Gastrocnemius medialis (tissue), 4 donors: ENCODE measurements around the gene CETN3. TPM values are rescaled to one million over a fixed set of nuclear protein-coding genes. Genes with fewer than 3 reads are reported as not detected.

Source experiments
- ATAC-seq, 2 donors: fragments of 150-250 bp; one replicate each; pipeline ENCODE4 v1.9.1; 2016
- DNase-seq, 2 donors: peaks; one replicate each; pipeline ENCODE4 v3.0.0-alpha.2; 2019
- H3K27ac ChIP-seq, 4 donors: fragments of 200-600 bp; sonication (generic); 1 replicate in 1 of 4; 2 replicates in 3 of 4; pipeline ENCODE4 v1.5.1; 2016 to 2018; ENCODE audit warnings: mild to moderate bottlenecking in 2 of 4, moderate library complexity in 1 of 4
- H3K27me3 ChIP-seq, 3 donors: fragments of 200-600 bp; sonication (generic) in 2 of 3; 1 replicate in 1 of 3; 2 replicates in 2 of 3; pipeline versions ENCODE4 v1.5.1 to v1.6.0; 2016 to 2019; ENCODE audit warnings: mild to moderate bottlenecking in 1 of 3, moderate library complexity in 1 of 3
- H3K36me3 ChIP-seq, 2 donors: fragments of 200-600 bp; sonication (generic) in 1 of 2; one replicate each; pipeline ENCODE4 v1.5.1; 2017 to 2018
- H3K4me1 ChIP-seq, 2 donors: fragments of 200-600 bp; sonication (generic) in 1 of 2; one replicate each; pipeline ENCODE4 v1.5.1; 2016 to 2017; ENCODE audit warnings: mild to moderate bottlenecking in 2 of 2
- H3K4me3 ChIP-seq, 4 donors: fragments of 200-600 bp; sonication (generic) in 3 of 4; 1 replicate in 1 of 4; 2 replicates in 3 of 4; pipeline ENCODE4 v1.5.1; 2016 to 2019; ENCODE audit warnings: mild to moderate bottlenecking in 2 of 4
- H3K9me3 ChIP-seq, 3 donors: fragments of 200-600 bp; sonication (generic) in 2 of 3; 1 replicate in 1 of 3; 2 replicates in 2 of 3; pipeline ENCODE4 v1.5.1; 2016 to 2019
- CTCF ChIP-seq, 5 experiments: fragments of 450-650 bp in 3 of 5; fragments of 200-600 bp in 2 of 5; sonication (generic) in 2 of 5; IDR thresholded peaks in 4 of 5; conservative IDR thresholded peaks in 1 of 5; 1 replicate in 4 of 5; 2 replicates in 1 of 5; pipeline ENCODE4 v1.5.1; 2016 to 2019; ENCODE audit warnings: antibody characterized with exemption in 5 of 5, mild to moderate bottlenecking in 3 of 5, moderate library complexity in 3 of 5
- POLR2A ChIP-seq, 2 donors: fragments of 450-650 bp; IDR thresholded peaks; one replicate each; pipeline ENCODE4 v1.6.1; 2017; ENCODE audit warnings: antibody characterized with exemption in 2 of 2, mild to moderate bottlenecking in 2 of 2, moderate library complexity in 2 of 2
- in situ Hi-C, 4 donors: fragments of 200-750 bp; cut with MboI; loops; one replicate each; pipeline versions ENCODE4 v1.15.0 to v1.8.0; 2017; ENCODE audit warnings: low sequenced_read_pairs in 4 of 4
- intact Hi-C: fragments of 100-400 bp; cut with DNase I; formaldehyde crosslinking; loops from one replicate; pipeline ENCODE4 v1.15.1; 2023; ENCODE audit warnings: low total_unique reads
- total RNA-seq, 4 donors: library from RNA; depleted of rRNA; stranded (reverse); fragments of >200 nt; gene quantifications; one replicate each; pipeline versions ENCODE4 v1.1.0 to v1.2.3, GENCODE V29; 2016

CETN3 gene
- total RNA-seq, 4 donors from 2014 or later: 1.4 to 4.9 (median 3.2) TPM

GRCh38 chr5:90342576-90342975 lies 67.0 kb downstream of the CETN3 start:
- in situ Hi-C loops: no loop called here
- ATAC-seq (no peak), DNase-seq (no peak)
- Histone ChIP-seq H3K27ac (no peak overlapping the region), H3K36me3 (no peaks in the 10 kb centered on the region), H3K9me3 (no peaks in the 10 kb centered on the region), H3K4me3 (no peak overlapping the region), H3K27me3 (no peaks in the 10 kb centered on the region), H3K4me1 (no peaks in the 10 kb centered on the region)
- TF ChIP-seq POLR2A (IDR thresholded peaks at IDR 0.05) (no peak), CTCF (IDR thresholded peaks at IDR 0.05 in 4 of 5, conservative IDR thresholded peaks at IDR 0.05 in 1 of 5) (no peak)
- intact Hi-C loops: no loop called here

Other genes starting within 250 kb of the CETN3 start
- gene MBLAC2, start 65.0 kb upstream of the CETN3 start, total RNA-seq: 1 to 10 TPM; 1.1 to 2.4 (median 1.7) TPM
- 1 to 10 TPM in 3 of 4 donors, under 1 TPM in 1; 0.89 to 5.8 (median 3.7) TPM for gene POLR3G, start 65.1 kb upstream of the CETN3 start, total RNA-seq
- gene LYSMD3, start 119.8 kb upstream of the CETN3 start, total RNA-seq: 10 to 100 TPM in 3 of 4 donors, 1 to 10 TPM in 1; 7.9 to 15.7 (median 14.3) TPM
- under 1 TPM in 2 of 4 donors, not detected in 2; 0.22 to 0.41 TPM for gene ADGRV1, start 149.0 kb upstream of the CETN3 start, total RNA-seq